ENCODE measurements around the gene CEP95.

DNA sequence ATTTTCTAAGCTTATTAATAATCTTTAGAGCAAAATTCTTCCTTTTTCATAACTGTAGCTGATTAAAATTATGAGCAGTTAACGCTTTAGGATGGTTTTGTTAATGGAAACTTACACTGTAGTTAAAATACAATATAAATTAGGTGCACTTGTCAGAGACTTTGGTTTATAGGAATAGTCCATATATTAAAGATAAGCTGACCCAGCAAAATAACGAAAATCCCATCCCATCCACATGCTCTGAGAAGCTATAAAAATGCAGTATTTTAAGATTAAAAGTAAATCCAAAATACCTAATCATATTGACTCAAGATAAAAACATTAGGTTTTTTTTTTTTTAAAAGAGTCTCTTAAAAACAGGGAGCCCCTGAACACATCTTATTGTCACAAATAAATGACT is 38.0 kb downstream of the CEP95 start:
- TF ChIP-seq, protein P1, sequence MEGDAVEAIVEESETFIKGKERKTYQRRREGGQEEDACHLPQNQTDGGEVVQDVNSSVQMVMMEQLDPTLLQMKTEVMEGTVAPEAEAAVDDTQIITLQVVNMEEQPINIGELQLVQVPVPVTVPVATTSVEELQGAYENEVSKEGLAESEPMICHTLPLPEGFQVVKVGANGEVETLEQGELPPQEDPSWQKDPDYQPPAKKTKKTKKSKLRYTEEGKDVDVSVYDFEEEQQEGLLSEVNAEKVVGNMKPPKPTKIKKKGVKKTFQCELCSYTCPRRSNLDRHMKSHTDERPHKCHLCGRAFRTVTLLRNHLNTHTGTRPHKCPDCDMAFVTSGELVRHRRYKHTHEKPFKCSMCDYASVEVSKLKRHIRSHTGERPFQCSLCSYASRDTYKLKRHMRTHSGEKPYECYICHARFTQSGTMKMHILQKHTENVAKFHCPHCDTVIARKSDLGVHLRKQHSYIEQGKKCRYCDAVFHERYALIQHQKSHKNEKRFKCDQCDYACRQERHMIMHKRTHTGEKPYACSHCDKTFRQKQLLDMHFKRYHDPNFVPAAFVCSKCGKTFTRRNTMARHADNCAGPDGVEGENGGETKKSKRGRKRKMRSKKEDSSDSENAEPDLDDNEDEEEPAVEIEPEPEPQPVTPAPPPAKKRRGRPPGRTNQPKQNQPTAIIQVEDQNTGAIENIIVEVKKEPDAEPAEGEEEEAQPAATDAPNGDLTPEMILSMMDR (conservative IDR thresholded peaks at IDR 0.05 in 1 of 2, IDR thresholded peaks at IDR 0.05 in 1 of 2; ENCODE audit: extremely low read depth in 1 of 2, insufficient read depth in 1 of 2, low read depth in 1 of 2, low read length in 2 of 2), result no peak
- no peak for TF ChIP-seq EZH2 (IDR thresholded peaks at IDR 0.05; ENCODE audit: borderline replicate concordance, low read length)

Data from mammary epithelial cell (primary cell).